SK-N-SH treated with all-trans-retinoic acid at 6 μM for 48 hours (cell line): Measurements from ENCODE around the gene MACROD1.

Experiments
- CSRNP3 ChIP-seq: fragments of 250-450 bp; sonication (Bioruptor Pico); IDR thresholded peaks from 2 replicates; pipeline ENCODE4 v1.5.1; 2021; ENCODE audit warnings: mild to moderate bottlenecking, moderate library complexity
- TCF4 ChIP-seq: fragments of 250-450 bp; sonication (Bioruptor Pico); IDR thresholded peaks from 2 replicates; pipeline ENCODE4 v1.8.0; 2021; ENCODE audit warnings: mild to moderate bottlenecking, moderate library complexity, borderline replicate concordance
- TF ChIP-seq, protein P1 (sequence below): fragments of 250-450 bp; sonication (Bioruptor Pico); IDR thresholded peaks from 2 replicates; pipeline ENCODE4 v1.5.0; 2020; ENCODE audit warnings: mild to moderate bottlenecking, moderate library complexity

- TF ChIP-seq CSRNP3: no peak
- TF ChIP-seq TCF4 (CRISPR knock-in tag): no peak
- TF ChIP-seq, protein P1, sequence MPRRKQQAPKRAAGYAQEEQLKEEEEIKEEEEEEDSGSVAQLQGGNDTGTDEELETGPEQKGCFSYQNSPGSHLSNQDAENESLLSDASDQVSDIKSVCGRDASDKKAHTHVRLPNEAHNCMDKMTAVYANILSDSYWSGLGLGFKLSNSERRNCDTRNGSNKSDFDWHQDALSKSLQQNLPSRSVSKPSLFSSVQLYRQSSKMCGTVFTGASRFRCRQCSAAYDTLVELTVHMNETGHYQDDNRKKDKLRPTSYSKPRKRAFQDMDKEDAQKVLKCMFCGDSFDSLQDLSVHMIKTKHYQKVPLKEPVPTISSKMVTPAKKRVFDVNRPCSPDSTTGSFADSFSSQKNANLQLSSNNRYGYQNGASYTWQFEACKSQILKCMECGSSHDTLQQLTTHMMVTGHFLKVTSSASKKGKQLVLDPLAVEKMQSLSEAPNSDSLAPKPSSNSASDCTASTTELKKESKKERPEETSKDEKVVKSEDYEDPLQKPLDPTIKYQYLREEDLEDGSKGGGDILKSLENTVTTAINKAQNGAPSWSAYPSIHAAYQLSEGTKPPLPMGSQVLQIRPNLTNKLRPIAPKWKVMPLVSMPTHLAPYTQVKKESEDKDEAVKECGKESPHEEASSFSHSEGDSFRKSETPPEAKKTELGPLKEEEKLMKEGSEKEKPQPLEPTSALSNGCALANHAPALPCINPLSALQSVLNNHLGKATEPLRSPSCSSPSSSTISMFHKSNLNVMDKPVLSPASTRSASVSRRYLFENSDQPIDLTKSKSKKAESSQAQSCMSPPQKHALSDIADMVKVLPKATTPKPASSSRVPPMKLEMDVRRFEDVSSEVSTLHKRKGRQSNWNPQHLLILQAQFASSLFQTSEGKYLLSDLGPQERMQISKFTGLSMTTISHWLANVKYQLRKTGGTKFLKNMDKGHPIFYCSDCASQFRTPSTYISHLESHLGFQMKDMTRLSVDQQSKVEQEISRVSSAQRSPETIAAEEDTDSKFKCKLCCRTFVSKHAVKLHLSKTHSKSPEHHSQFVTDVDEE: no peak
Observed at GRCh38 chr11:64011371-64011770, 154.5 kb downstream of the MACROD1 start.
